ENCODE data around the gene LDB3.

- TF ChIP-seq EZH2 (IDR thresholded peaks at IDR 0.05; ENCODE audit: low read length, missing control alignments) = no peak
- TF ChIP-seq, protein P1, sequence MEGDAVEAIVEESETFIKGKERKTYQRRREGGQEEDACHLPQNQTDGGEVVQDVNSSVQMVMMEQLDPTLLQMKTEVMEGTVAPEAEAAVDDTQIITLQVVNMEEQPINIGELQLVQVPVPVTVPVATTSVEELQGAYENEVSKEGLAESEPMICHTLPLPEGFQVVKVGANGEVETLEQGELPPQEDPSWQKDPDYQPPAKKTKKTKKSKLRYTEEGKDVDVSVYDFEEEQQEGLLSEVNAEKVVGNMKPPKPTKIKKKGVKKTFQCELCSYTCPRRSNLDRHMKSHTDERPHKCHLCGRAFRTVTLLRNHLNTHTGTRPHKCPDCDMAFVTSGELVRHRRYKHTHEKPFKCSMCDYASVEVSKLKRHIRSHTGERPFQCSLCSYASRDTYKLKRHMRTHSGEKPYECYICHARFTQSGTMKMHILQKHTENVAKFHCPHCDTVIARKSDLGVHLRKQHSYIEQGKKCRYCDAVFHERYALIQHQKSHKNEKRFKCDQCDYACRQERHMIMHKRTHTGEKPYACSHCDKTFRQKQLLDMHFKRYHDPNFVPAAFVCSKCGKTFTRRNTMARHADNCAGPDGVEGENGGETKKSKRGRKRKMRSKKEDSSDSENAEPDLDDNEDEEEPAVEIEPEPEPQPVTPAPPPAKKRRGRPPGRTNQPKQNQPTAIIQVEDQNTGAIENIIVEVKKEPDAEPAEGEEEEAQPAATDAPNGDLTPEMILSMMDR (conservative IDR thresholded peaks at IDR 0.05 in 1 of 2, IDR thresholded peaks at IDR 0.05 in 1 of 2; ENCODE audit: low read depth in 1 of 2, low read length in 2 of 2) = no peak
These were observed 52.9 kb downstream of the LDB3 start for GRCh38 chr10:86721232-86721631.

Data from fibroblast of lung (primary cell).